Measurements from ENCODE around the gene PLEK.

Gene PLEK

DNA sequence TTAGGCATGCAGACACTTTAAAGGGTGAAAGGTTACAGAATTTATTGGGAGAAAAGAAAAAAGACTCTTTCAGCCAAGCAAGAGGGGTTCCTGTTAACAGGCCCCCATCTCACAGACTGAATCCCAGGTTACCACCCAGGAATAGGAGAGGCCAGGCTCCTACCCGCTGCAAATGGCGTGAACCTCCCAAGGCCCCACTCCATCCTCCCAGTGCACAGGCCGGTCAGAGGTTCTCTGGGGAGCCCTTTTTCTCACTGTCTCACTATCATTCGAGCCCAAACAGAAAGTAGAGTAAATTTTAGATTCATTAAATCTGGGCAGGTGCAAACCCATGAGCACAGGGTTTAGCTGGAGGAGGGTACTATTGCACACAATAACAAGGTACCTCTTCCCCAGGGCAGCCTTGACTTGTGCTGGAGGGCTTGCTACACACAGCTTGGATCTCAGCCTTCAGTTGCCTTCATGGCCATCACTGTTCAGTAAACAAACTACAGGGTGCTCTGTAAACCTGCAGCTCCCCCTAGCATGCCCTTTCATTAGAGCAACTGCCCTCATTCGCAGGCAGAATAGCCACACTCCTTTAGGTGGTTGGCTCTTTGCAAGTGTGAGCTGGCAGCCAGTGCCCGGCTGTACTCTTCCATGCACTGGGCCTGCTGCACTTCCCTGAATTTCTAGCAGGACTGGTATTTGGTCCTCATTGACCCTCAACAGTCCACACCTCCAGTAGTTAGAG is 7.3 kb upstream of the PLEK start:
- ATAC-seq: peak; percentile 97
- TF ChIP-seq CREB5 (CRISPR knock-in tag; IDR thresholded peaks at IDR 0.05; ENCODE audit: low read depth) (no peak), ZNF70 (CRISPR knock-in tag; IDR thresholded peaks at IDR 0.05) (no peak), ZNF8 (CRISPR knock-in tag; IDR thresholded peaks at IDR 0.05) (no peak), ZNF565 (CRISPR knock-in tag; conservative IDR thresholded peaks at IDR 0.05; ENCODE audit: low read depth) (no peak), ZFP30 (CRISPR knock-in tag; IDR thresholded peaks at IDR 0.05) (no peak), TOX (CRISPR knock-in tag; IDR thresholded peaks at IDR 0.05; ENCODE audit: borderline replicate concordance) (no peak), OSR1 (CRISPR knock-in tag; IDR thresholded peaks at IDR 0.05) (no peak), CSDC2 (CRISPR knock-in tag; IDR thresholded peaks at IDR 0.05) (no peak), TCF4 (CRISPR knock-in tag; IDR thresholded peaks at IDR 0.05; ENCODE audit: borderline replicate concordance) (no peak)

GRCh38 chr2:68359889-68360288 is 5.2 kb upstream of the PLEK start:
- TF ChIP-seq CREB5 (CRISPR knock-in tag; IDR thresholded peaks at IDR 0.05; ENCODE audit: low read depth): no peak
- no peak for TF ChIP-seq ZFP3 (CRISPR knock-in tag; IDR thresholded peaks at IDR 0.05)
- TF ChIP-seq, protein P1, sequence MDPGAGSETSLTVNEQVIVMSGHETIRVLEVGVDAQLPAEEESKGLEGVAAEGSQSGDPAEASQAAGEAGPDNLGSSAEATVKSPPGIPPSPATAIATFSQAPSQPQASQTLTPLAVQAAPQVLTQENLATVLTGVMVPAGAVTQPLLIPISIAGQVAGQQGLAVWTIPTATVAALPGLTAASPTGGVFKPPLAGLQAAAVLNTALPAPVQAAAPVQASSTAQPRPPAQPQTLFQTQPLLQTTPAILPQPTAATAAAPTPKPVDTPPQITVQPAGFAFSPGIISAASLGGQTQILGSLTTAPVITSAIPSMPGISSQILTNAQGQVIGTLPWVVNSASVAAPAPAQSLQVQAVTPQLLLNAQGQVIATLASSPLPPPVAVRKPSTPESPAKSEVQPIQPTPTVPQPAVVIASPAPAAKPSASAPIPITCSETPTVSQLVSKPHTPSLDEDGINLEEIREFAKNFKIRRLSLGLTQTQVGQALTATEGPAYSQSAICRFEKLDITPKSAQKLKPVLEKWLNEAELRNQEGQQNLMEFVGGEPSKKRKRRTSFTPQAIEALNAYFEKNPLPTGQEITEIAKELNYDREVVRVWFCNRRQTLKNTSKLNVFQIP (CRISPR knock-in tag; IDR thresholded peaks at IDR 0.05; ENCODE audit: borderline replicate concordance, low read depth): no peak
- TF ChIP-seq TCF4 (CRISPR knock-in tag; IDR thresholded peaks at IDR 0.05; ENCODE audit: borderline replicate concordance): no peak
- no peak for TF ChIP-seq OSR1 (CRISPR knock-in tag; IDR thresholded peaks at IDR 0.05)
- no peak for TF ChIP-seq ISL1 (CRISPR knock-in tag; IDR thresholded peaks at IDR 0.05)
- ATAC-seq: no peak

DNA sequence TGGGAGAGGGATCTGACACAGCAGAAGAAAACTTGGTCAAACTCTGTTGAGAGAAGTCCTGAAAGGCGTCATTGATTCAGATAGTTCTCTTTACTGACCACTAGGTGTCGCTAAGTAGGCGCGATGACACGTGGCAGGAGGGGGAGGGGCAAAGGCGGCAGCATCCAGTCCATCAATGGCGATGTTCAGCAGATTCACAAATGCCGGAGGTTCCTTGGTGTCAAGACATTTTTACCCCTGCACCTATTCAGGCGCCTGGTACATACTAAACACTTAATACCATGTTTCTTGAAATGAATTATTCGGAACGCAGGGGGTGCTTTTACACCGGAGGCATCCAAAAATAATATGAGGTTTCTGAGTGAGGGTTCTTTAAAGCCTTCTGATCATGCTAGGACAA is 3.0 kb upstream of the PLEK start:
- ATAC-seq: peak; percentile 80
- no peak for TF ChIP-seq ZFP30 (CRISPR knock-in tag; IDR thresholded peaks at IDR 0.05)
- no peak for TF ChIP-seq RARB (CRISPR knock-in tag; IDR thresholded peaks at IDR 0.05)
- TF ChIP-seq ESRRG (CRISPR knock-in tag; IDR thresholded peaks at IDR 0.05): no peak
- TF ChIP-seq TCF4 (CRISPR knock-in tag; IDR thresholded peaks at IDR 0.05; ENCODE audit: borderline replicate concordance): no peak
- TF ChIP-seq ZC3H10 (CRISPR knock-in tag; IDR thresholded peaks at IDR 0.05): no peak
- TF ChIP-seq, protein P1 (CRISPR knock-in tag; IDR thresholded peaks at IDR 0.05; ENCODE audit: borderline replicate concordance, low read depth): no peak
- no peak for TF ChIP-seq ZFP3 (CRISPR knock-in tag; IDR thresholded peaks at IDR 0.05)
- TF ChIP-seq ZNF565 (CRISPR knock-in tag; conservative IDR thresholded peaks at IDR 0.05; ENCODE audit: low read depth): no peak
- TF ChIP-seq, protein P2, sequence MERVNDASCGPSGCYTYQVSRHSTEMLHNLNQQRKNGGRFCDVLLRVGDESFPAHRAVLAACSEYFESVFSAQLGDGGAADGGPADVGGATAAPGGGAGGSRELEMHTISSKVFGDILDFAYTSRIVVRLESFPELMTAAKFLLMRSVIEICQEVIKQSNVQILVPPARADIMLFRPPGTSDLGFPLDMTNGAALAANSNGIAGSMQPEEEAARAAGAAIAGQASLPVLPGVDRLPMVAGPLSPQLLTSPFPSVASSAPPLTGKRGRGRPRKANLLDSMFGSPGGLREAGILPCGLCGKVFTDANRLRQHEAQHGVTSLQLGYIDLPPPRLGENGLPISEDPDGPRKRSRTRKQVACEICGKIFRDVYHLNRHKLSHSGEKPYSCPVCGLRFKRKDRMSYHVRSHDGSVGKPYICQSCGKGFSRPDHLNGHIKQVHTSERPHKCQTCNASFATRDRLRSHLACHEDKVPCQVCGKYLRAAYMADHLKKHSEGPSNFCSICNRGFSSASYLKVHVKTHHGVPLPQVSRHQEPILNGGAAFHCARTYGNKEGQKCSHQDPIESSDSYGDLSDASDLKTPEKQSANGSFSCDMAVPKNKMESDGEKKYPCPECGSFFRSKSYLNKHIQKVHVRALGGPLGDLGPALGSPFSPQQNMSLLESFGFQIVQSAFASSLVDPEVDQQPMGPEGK (CRISPR knock-in tag; IDR thresholded peaks at IDR 0.05; ENCODE audit: borderline replicate concordance): no peak
- TF ChIP-seq, protein P3, sequence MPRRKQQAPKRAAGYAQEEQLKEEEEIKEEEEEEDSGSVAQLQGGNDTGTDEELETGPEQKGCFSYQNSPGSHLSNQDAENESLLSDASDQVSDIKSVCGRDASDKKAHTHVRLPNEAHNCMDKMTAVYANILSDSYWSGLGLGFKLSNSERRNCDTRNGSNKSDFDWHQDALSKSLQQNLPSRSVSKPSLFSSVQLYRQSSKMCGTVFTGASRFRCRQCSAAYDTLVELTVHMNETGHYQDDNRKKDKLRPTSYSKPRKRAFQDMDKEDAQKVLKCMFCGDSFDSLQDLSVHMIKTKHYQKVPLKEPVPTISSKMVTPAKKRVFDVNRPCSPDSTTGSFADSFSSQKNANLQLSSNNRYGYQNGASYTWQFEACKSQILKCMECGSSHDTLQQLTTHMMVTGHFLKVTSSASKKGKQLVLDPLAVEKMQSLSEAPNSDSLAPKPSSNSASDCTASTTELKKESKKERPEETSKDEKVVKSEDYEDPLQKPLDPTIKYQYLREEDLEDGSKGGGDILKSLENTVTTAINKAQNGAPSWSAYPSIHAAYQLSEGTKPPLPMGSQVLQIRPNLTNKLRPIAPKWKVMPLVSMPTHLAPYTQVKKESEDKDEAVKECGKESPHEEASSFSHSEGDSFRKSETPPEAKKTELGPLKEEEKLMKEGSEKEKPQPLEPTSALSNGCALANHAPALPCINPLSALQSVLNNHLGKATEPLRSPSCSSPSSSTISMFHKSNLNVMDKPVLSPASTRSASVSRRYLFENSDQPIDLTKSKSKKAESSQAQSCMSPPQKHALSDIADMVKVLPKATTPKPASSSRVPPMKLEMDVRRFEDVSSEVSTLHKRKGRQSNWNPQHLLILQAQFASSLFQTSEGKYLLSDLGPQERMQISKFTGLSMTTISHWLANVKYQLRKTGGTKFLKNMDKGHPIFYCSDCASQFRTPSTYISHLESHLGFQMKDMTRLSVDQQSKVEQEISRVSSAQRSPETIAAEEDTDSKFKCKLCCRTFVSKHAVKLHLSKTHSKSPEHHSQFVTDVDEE (CRISPR knock-in tag; IDR thresholded peaks at IDR 0.05): no peak
- no peak for TF ChIP-seq PPARA (CRISPR knock-in tag; IDR thresholded peaks at IDR 0.05; ENCODE audit: borderline replicate concordance)
- no peak for TF ChIP-seq OSR1 (CRISPR knock-in tag; IDR thresholded peaks at IDR 0.05)
- no peak for TF ChIP-seq TOX (CRISPR knock-in tag; IDR thresholded peaks at IDR 0.05; ENCODE audit: borderline replicate concordance)
- TF ChIP-seq GLIS3 (CRISPR knock-in tag; IDR thresholded peaks at IDR 0.05): no peak
- TF ChIP-seq, protein P4, sequence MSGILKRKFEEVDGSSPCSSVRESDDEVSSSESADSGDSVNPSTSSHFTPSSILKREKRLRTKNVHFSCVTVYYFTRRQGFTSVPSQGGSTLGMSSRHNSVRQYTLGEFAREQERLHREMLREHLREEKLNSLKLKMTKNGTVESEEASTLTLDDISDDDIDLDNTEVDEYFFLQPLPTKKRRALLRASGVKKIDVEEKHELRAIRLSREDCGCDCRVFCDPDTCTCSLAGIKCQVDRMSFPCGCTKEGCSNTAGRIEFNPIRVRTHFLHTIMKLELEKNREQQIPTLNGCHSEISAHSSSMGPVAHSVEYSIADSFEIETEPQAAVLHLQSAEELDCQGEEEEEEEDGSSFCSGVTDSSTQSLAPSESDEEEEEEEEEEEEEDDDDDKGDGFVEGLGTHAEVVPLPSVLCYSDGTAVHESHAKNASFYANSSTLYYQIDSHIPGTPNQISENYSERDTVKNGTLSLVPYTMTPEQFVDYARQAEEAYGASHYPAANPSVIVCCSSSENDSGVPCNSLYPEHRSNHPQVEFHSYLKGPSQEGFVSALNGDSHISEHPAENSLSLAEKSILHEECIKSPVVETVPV (CRISPR knock-in tag; IDR thresholded peaks at IDR 0.05): no peak
- TF ChIP-seq BACH2 (CRISPR knock-in tag; IDR thresholded peaks at IDR 0.05; ENCODE audit: borderline replicate concordance): no peak

All from SK-N-SH treated with all-trans-retinoic acid at 6 μM for 48 hours (cell line).